Right lobe of liver (tissue), 4 donors: Measurements from ENCODE around the gene MARCHF10.

ENCODE experiments used
- CTCF ChIP-seq, 4 donors: fragments of 200-600 bp in 3 of 4; fragments of 450-650 bp in 1 of 4; IDR thresholded peaks; one replicate each; pipeline versions ENCODE4 v1.5.1 to v1.8.0; 2016 to 2022; ENCODE audit warnings: antibody characterized with exemption in 4 of 4, mild to moderate bottlenecking in 2 of 4
- POLR2A ChIP-seq: fragments of 450-650 bp; IDR thresholded peaks from one replicate; pipeline ENCODE4 v1.6.1; 2017; ENCODE audit warnings: antibody characterized with exemption, mild to moderate bottlenecking
- donor health status: DM: no; HTN: no; CAD: no.
- donor health status: DM: no; HTN: no; CAD: no.
- donor health status: DM: no; HTN: yes; CAD: no.

- TF ChIP-seq CTCF (IDR thresholded peaks at IDR 0.05) (no peak), POLR2A (no peak)
Measured at GRCh38 chr17:62823111-62823893, 15.2 kb upstream of the MARCHF10 start.
